Measurements from ENCODE around the gene BAIAP2. TPM values are rescaled to one million over a fixed set of nuclear protein-coding genes. Genes with fewer than 3 reads are reported as not detected.
"Not testable (repeated sequence)": the region's sequence is repeated elsewhere in the genome, so short reads cannot be mapped to it uniquely, and the experiment has no call there.

Gene BAIAP2
- total RNA-seq, 2 experiments from 2014 or later = 7.7 to 10.0 TPM

- DNase-seq = no peak
- peaks cover 15% of the 10 kb centered on the region for H3K27me3 Mint-ChIP-seq
- H3K4me3 Mint-ChIP-seq = no peak overlapping the region
- H3K4me1 Mint-ChIP-seq = peaks cover 5% of the 10 kb centered on the region
- no peaks in the 10 kb centered on the region for H3K36me3 Mint-ChIP-seq
- no peak overlapping the region for H3K27ac Mint-ChIP-seq
- peaks cover 4% of the 10 kb centered on the region for H3K9me3 Mint-ChIP-seq
Observed at GRCh38 chr17:81026266-81027036, 8.5 kb upstream of the BAIAP2 start.

GRCh38 chr17:81027038-81027437, 7.9 kb upstream of the BAIAP2 start:
- no peak overlapping the region for H3K27ac Mint-ChIP-seq
- peaks cover 15% of the 10 kb centered on the region for H3K27me3 Mint-ChIP-seq
- DNase-seq = no peak
- no peak overlapping the region for H3K4me3 Mint-ChIP-seq
- peaks cover 4% of the 10 kb centered on the region for H3K9me3 Mint-ChIP-seq
- no peaks in the 10 kb centered on the region for H3K36me3 Mint-ChIP-seq
- peaks cover 5% of the 10 kb centered on the region for H3K4me1 Mint-ChIP-seq

- no peak for DNase-seq
- peaks cover 4% of the 10 kb centered on the region for H3K9me3 Mint-ChIP-seq
Observed at GRCh38 chr17:81027591-81028505, 7.1 kb upstream of the BAIAP2 start.

GRCh38 chr17:81028506-81028858, 6.5 kb upstream of the BAIAP2 start:
- DNase-seq = no peak
- H3K9me3 Mint-ChIP-seq = peaks cover 4% of the 10 kb centered on the region
- H3K27ac Mint-ChIP-seq = no peak overlapping the region
- no peaks in the 10 kb centered on the region for H3K36me3 Mint-ChIP-seq
- no peak overlapping the region for H3K4me3 Mint-ChIP-seq
- peaks cover 5% of the 10 kb centered on the region for H3K4me1 Mint-ChIP-seq
- H3K27me3 Mint-ChIP-seq = peaks cover 20% of the 10 kb centered on the region

More at GRCh38 chr17:81027591-81028505, 7.1 kb upstream of the BAIAP2 start:
- no peak overlapping the region for H3K27ac Mint-ChIP-seq
- no peaks in the 10 kb centered on the region for H3K36me3 Mint-ChIP-seq
- peaks cover 15% of the 10 kb centered on the region for H3K27me3 Mint-ChIP-seq
- H3K4me3 Mint-ChIP-seq = no peak overlapping the region
- peaks cover 5% of the 10 kb centered on the region for H3K4me1 Mint-ChIP-seq

GRCh38 chr17:81029859-81030258, 5.1 kb upstream of the BAIAP2 start:
- H3K4me1 Mint-ChIP-seq = peaks cover 4% of the 10 kb centered on the region
- H3K36me3 Mint-ChIP-seq = no peaks in the 10 kb centered on the region
- DNase-seq = no peak
- peaks cover 28% of the 10 kb centered on the region for H3K27me3 Mint-ChIP-seq
- peaks cover 4% of the 10 kb centered on the region for H3K9me3 Mint-ChIP-seq
- H3K4me3 Mint-ChIP-seq = no peak overlapping the region
- H3K27ac Mint-ChIP-seq = no peak overlapping the region

GRCh38 chr17:81030312-81030711, 4.6 kb upstream of the BAIAP2 start:
- not testable (repeated sequence) for H3K27ac Mint-ChIP-seq, H3K9me3 Mint-ChIP-seq, H3K36me3 Mint-ChIP-seq, H3K4me3 Mint-ChIP-seq, H3K4me1 Mint-ChIP-seq, DNase-seq
- H3K27me3 Mint-ChIP-seq = peaks cover 28% of the 10 kb centered on the region

- Mint-ChIP-seq H3K9me3 (peaks cover 4% of the 10 kb centered on the region), H3K27me3 (peaks cover 28% of the 10 kb centered on the region), H3K36me3 (no peaks in the 10 kb centered on the region), H3K4me1 (peaks cover 7% of the 10 kb centered on the region), H3K27ac (no peak overlapping the region), H3K4me3 (no peak overlapping the region)
- DNase-seq = no peak
Observed at GRCh38 chr17:81030741-81031565, 4.0 kb upstream of the BAIAP2 start.

GRCh38 chr17:81031566-81032550, 3.1 kb upstream of the BAIAP2 start:
- Mint-ChIP-seq H3K9me3 (peaks cover 3% of the 10 kb centered on the region), H3K27ac (no peak overlapping the region), H3K36me3 (no peaks in the 10 kb centered on the region), H3K27me3 (peaks cover 26% of the 10 kb centered on the region), H3K4me1 (peaks cover 16% of the 10 kb centered on the region), H3K4me3 (no peak overlapping the region)
- DNase-seq = no peak

GRCh38 chr17:81032641-81033480, 2.1 kb upstream of the BAIAP2 start:
- H3K9me3 Mint-ChIP-seq = no peaks in the 10 kb centered on the region
- no peaks in the 10 kb centered on the region for H3K36me3 Mint-ChIP-seq
- peaks cover 16% of the 10 kb centered on the region for H3K4me1 Mint-ChIP-seq
- peaks cover 22% of the 10 kb centered on the region for H3K27me3 Mint-ChIP-seq
- no peak overlapping the region for H3K27ac Mint-ChIP-seq
- no peak for DNase-seq
- no peak overlapping the region for H3K4me3 Mint-ChIP-seq

- Mint-ChIP-seq H3K27me3 (peaks cover 22% of the 10 kb centered on the region), H3K36me3 (no peaks in the 10 kb centered on the region), H3K4me3 (peak overlapping the region; percentile 71), H3K9me3 (no peaks in the 10 kb centered on the region), H3K4me1 (peaks cover 16% of the 10 kb centered on the region), H3K27ac (no peak overlapping the region)
- DNase-seq = no peak
Observed at GRCh38 chr17:81033535-81034167, 1.3 kb upstream of the BAIAP2 start.

GRCh38 chr17:81034168-81034777, 678 bp upstream of the BAIAP2 start:
- Mint-ChIP-seq H3K27ac (no peak overlapping the region), H3K4me1 (peaks cover 16% of the 10 kb centered on the region), H3K27me3 (peaks cover 17% of the 10 kb centered on the region), H3K36me3 (no peaks in the 10 kb centered on the region), H3K4me3 (peak overlapping the region; percentile 71), H3K9me3 (no peaks in the 10 kb centered on the region)
- no peak for DNase-seq

GRCh38 chr17:81035521-81036196, 708 bp downstream of the BAIAP2 start:
- peaks cover 13% of the 10 kb centered on the region for H3K27me3 Mint-ChIP-seq
- no peaks in the 10 kb centered on the region for H3K9me3 Mint-ChIP-seq
- peak; percentile 43 for DNase-seq
- H3K36me3 Mint-ChIP-seq = no peaks in the 10 kb centered on the region
- H3K4me1 Mint-ChIP-seq = peaks cover 16% of the 10 kb centered on the region
- H3K27ac Mint-ChIP-seq = peak overlapping the region; percentile 58
- peak overlapping the region; percentile 84 for H3K4me3 Mint-ChIP-seq

All from activated naive CD8-positive, alpha-beta T cell treated with anti-CD3 and anti-CD28 coated beads for 36 hours (primary cell).